NCI-H1048 (cell line): ENCODE measurements around the gene PRDM10.
A peak's percentile ranks its signal among the peaks of the same experiment; 100 is the strongest.
"Not testable (repeated sequence)": the region's sequence is repeated elsewhere in the genome, so short reads cannot be mapped to it uniquely, and the experiment has no call there.

Experiments
- DNase-seq: peaks from one replicate; lab custom pipeline; 2025; lab: John Stamatoyannopoulos, UW

PRDM10 gene

GRCh38 chr11:130002352-130002845 is at the start of gene PRDM10:
TSS of gene PRDM10 (minus strand) at chr11:130002835. CDS start at chr11:129960964, 41,871 bp downstream.
- DNase-seq: peak; percentile 77

DNA sequence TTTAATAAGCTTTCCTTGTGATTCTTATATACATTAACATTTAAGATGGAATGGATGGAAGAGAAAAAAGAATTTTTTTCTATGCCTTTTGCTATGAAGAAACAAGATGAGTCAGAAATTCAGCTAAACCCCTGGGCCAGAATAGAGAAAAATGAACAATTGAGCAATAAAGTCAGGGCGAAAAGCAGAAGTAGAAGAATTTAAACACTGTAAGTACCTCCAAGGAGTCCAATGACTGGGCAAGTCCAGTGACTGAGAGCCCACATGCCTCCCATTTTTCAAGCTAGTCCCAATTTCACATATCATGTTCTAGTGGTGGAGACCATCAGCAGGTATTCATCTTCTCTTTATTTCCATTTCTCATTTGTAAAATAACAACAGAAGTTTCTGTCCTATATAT is 48.4 kb upstream of the PRDM10 start:
- DNase-seq: no peak

DNA sequence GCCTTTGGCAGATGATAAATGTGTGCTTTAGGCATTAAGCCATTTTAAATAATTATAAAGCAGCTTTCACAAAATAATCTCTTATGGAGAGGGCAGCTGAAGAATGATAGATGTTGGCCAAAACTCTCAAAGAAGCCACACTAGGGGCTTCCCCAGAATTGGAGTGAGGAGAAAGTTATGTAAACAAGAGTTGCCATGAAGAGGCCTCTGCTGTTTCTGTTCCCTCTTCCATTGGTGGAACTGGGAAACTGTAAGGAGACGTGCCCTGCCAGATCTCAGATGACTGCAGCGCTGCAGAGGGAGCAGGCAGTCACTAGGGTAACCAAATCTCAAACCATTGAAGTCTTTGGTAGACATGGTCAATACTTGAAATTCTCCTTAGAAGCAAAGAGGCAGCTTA is 47.6 kb upstream of the PRDM10 start:
- no peak for DNase-seq

- DNase-seq: no peak
Observed at GRCh38 chr11:130049328-130049771, 46.7 kb upstream of the PRDM10 start.

- DNase-seq: no peak
Observed at GRCh38 chr11:130047141-130047540, 44.5 kb upstream of the PRDM10 start.

DNA sequence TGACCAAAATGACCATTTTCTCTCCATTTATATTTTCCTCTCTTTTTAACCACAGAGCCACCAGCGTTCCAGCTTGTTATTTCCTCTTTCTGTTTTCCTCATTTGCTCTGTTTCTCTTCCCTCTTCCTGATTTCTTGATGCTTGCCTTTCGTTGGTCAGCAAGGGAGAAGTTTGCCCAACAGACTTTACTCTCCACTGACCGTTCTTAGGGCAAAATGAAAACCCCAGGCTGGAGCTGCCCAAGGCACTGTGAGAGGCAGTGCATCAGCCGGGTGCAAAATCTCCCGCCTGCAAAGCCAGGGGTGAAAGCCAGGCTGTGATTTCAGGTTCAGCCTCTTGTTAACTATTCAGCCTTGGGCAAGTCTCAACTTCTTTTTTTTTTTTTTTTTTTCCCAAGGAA is 40.9 kb upstream of the PRDM10 start:
- DNase-seq: no peak

GRCh38 chr11:130042093-130042591 is 39.5 kb upstream of the PRDM10 start:
- no peak for DNase-seq

DNA sequence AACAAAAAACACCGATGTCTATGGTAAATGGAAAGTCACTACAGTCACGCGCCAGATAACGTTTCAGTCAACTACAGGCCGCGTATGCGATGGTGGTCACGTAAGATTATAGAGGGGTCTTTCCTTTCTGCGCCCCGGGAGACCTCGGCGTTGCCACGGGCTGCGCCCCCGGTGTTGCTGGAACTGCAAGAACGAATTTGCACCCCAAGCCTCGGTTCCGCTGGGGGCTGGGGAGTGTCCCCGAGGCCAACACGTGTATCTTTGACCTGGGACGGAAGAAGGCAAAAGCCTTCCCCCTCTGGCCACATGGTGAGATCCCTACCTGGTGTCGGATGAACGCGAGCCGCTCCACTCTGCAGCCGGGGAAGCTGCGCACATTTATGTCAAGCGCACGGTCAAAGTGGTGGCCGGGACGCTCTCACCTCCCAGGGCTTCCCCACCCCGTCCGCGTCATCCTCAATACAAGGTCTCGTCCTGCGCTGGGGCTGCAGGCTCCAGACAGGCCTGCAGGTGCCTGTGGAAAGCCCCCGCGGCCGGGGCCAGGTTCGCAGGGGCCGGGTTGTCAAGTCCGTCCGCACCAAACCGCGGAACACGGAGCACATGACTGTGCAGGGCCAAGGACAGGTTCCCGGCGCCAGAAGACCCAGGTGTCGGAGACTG is 37.8 kb upstream of the PRDM10 start:
- DNase-seq: no peak

- DNase-seq: no peak
Observed at GRCh38 chr11:130037881-130038585, 35.4 kb upstream of the PRDM10 start.

- no peak for DNase-seq
Observed at GRCh38 chr11:130037058-130037457, 34.4 kb upstream of the PRDM10 start.

DNA sequence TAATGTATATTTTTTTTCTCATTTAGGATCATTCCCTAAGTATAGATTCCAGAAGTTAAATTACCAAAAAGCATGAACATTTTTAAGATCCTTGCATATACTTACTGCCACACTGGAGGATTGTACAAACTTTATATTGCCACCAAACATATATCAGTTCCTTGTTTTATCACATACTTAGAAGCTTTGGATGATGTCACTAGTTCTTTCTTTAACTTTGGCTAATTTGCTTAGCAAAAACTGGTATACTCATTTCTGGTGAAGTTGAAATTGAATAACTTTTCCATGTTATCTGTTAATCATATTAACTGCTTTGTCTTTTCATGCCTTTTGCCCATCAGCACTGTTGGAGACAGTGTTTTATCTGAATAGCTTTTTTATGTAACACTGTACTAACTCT is 31.6 kb upstream of the PRDM10 start:
- DNase-seq: no peak

DNA sequence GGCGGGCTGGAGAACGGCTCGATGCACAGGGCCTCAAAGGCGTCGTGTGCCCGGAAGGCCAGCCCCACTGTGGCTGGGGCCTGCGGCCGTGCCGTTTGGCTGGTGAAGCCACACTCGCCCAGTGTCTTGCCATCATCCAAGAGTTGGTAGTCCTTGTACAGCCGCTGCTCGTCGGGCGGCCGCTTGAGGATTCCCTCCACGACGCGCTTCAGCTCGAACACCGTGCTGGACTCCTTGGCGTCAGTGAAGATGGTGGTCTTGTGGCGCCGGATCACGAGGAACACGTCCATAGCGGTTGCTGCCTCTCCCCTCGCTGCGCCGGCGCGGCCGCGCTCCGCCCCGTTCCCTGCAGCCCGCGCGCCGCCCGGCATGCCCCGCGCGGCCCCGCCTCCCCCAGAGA is 30.3 kb upstream of the PRDM10 start:
- no peak for DNase-seq

DNA sequence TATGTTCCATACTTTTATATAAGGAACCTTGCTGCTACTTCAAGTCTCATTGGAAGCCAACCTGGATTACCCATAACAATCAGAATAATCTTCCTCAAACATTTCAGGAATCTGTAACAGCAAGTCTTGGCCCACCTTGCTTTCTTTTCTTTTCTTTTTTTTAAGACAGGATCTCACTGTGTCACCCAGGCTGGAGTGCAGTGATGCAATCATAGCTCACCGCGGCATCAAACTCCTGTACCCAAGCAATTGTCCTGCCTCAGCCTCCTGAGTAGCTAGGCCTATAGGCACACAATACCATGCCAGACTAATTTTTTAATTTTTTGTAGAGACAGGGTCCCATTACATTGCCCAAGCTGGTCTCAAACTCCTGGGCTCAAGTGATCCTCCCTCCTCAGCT is 29.3 kb upstream of the PRDM10 start:
- DNase-seq: no peak

DNA sequence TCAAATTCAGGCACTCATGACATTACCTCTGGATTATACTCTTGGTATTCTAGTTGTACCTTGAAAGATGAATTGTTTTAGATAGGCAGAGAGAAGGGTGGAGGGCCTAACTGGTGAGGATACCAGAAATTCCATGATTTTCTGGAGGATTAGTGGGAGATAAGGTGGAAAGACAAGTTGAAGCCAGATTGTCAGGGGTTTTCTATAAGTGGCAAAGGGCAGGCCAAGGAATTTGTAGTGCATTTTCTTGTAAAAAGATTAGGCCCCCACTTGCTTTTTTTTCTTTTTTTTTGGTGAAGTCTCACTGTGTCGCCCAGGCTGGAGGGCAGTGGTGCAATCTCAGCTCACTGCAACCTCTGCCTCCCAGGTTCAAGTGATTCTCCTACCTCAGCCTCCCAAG is 28.4 kb upstream of the PRDM10 start:
- no peak for DNase-seq

- DNase-seq: no peak
Observed at GRCh38 chr11:130029137-130029536, 26.5 kb upstream of the PRDM10 start.

GRCh38 chr11:130025371-130025770 is 22.7 kb upstream of the PRDM10 start:
- DNase-seq: no peak

GRCh38 chr11:130024361-130024760 is 21.7 kb upstream of the PRDM10 start:
- DNase-seq: no peak

GRCh38 chr11:130023204-130023603 is 20.6 kb upstream of the PRDM10 start:
- no peak for DNase-seq

GRCh38 chr11:130022799-130023198 is 20.2 kb upstream of the PRDM10 start:
- no peak for DNase-seq

GRCh38 chr11:130021606-130022005 is 19.0 kb upstream of the PRDM10 start:
- not testable (repeated sequence) for DNase-seq

- DNase-seq: no peak
Observed at GRCh38 chr11:130020323-130020722, 17.7 kb upstream of the PRDM10 start.

GRCh38 chr11:130015846-130016245 is 13.2 kb upstream of the PRDM10 start:
- not testable (repeated sequence) for DNase-seq

DNA sequence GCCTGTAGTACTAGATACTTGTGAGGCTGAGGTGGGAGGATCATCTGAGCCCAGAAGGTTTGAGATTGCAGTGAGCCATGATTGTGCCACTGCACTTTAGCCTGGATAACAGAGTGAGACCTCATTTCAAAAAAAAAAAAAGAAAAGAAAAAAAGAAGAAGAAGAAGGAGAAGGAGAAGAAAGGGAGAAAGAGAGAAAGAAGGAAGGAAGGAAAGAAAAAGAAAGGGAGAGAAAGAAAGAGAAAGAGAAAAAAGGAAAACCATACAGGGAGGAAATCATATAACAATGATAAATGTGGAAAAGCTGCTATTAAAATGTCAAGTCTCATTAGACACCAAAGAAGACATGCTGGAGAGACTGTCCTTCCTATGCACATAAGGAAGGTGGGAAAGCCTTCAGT is 5.7 kb upstream of the PRDM10 start:
- no peak for DNase-seq
